ENCODE data around the gene FIBCD1.
"Not testable (repeated sequence)": the region's sequence is repeated elsewhere in the genome, so short reads cannot be mapped to it uniquely, and the experiment has no call there.

Gene FIBCD1

GRCh38 chr9:130910670-130911069, 28.4 kb downstream of the FIBCD1 start:
- H3K4me3 ChIP-seq (ENCODE audit: low read depth, low read length): not testable (repeated sequence)

- not testable (repeated sequence) for H3K4me3 ChIP-seq (ENCODE audit: low read depth, low read length)
Observed at GRCh38 chr9:130910041-130910440, 29.0 kb downstream of the FIBCD1 start.

GRCh38 chr9:130908878-130909355, 30.1 kb downstream of the FIBCD1 start:
- H3K4me3 ChIP-seq (ENCODE audit: low read depth, low read length): no peak overlapping the region

- H3K4me3 ChIP-seq (ENCODE audit: low read depth, low read length): no peak overlapping the region
Observed at GRCh38 chr9:130908146-130908877, 30.7 kb downstream of the FIBCD1 start.

GRCh38 chr9:130906735-130907416, 32.2 kb downstream of the FIBCD1 start:
- H3K4me3 ChIP-seq (ENCODE audit: low read depth, low read length): no peak overlapping the region

- H3K4me3 ChIP-seq (ENCODE audit: low read depth, low read length): no peak overlapping the region
Observed at GRCh38 chr9:130905902-130906734, 32.9 kb downstream of the FIBCD1 start.

GRCh38 chr9:130905125-130905901, 33.7 kb downstream of the FIBCD1 start:
- no peak overlapping the region for H3K4me3 ChIP-seq (ENCODE audit: low read depth, low read length)

GRCh38 chr9:130904070-130905044, 34.7 kb downstream of the FIBCD1 start:
- no peak overlapping the region for H3K4me3 ChIP-seq (ENCODE audit: low read depth, low read length)

GRCh38 chr9:130903194-130904069, 35.6 kb downstream of the FIBCD1 start:
- no peak overlapping the region for H3K4me3 ChIP-seq (ENCODE audit: low read depth, low read length)

GRCh38 chr9:130902204-130903185, 36.6 kb downstream of the FIBCD1 start:
- no peak overlapping the region for H3K4me3 ChIP-seq (ENCODE audit: low read depth, low read length)

- no peak overlapping the region for H3K4me3 ChIP-seq (ENCODE audit: low read depth, low read length)
Observed at GRCh38 chr9:130901498-130902203, 37.4 kb downstream of the FIBCD1 start.

GRCh38 chr9:130900701-130901497, 38.1 kb downstream of the FIBCD1 start:
- no peak overlapping the region for H3K4me3 ChIP-seq (ENCODE audit: low read depth, low read length)

- no peak overlapping the region for H3K4me3 ChIP-seq (ENCODE audit: low read depth, low read length)
Observed at GRCh38 chr9:130899051-130899748, 39.8 kb downstream of the FIBCD1 start.

GRCh38 chr9:130898552-130898852, 40.5 kb downstream of the FIBCD1 start:
- H3K4me3 ChIP-seq (ENCODE audit: low read depth, low read length): no peak overlapping the region

- H3K4me3 ChIP-seq (ENCODE audit: low read depth, low read length): no peak overlapping the region
Observed at GRCh38 chr9:130897848-130898551, 41.0 kb downstream of the FIBCD1 start.

All from iPS-11a (cell line).